SU-DHL-6 (cell line): ENCODE data around the gene EP300.

Experiments used
- H2AFZ ChIP-seq: fragments of 200-600 bp; sonication (generic); 2 replicates; pipeline ENCODE4 v1.6.1; 2014; ENCODE audit warnings: low read depth, mild to moderate bottlenecking, moderate library complexity, mixed read lengths, antibody characterized with exemption, low read length; ENCODE audit not compliant: severe bottlenecking
- H3F3A ChIP-seq: fragments of 200-600 bp; shearing (Covaris generic); 2 replicates; pipeline ENCODE4 v1.6.0; 2016; ENCODE audit warnings: antibody characterized with exemption, mild to moderate bottlenecking; ENCODE audit not compliant: insufficient read depth
- H3K27ac ChIP-seq: fragments of 200-600 bp; sonication (generic); 2 replicates; pipeline ENCODE4 v1.5.1; 2016; ENCODE audit warnings: low read depth, mild to moderate bottlenecking, low read length, moderate library complexity, mixed read lengths
- H3K27me3 ChIP-seq: fragments of 200-600 bp; sonication (generic), shearing (Covaris generic); 2 replicates; pipeline ENCODE4 v1.6.0; 2014; ENCODE audit warnings: mild to moderate bottlenecking, low read length
- H3K36me3 ChIP-seq: fragments of 200-600 bp; sonication (generic); 2 replicates; pipeline ENCODE4 v1.6.1; 2014; ENCODE audit warnings: mild to moderate bottlenecking, low read length, mixed read lengths
- H3K4me2 ChIP-seq: fragments of 300-600, 200-600 bp; shearing (Covaris generic), sonication (generic); 2 replicates; pipeline ENCODE4 v1.6.0; 2014; ENCODE audit warnings: low read length, low read depth, mild to moderate bottlenecking; ENCODE audit not compliant: poor library complexity, severe bottlenecking
- H3K4me3 ChIP-seq: fragments of 200-600 bp; sonication (generic); 2 replicates; pipeline ENCODE4 v1.5.1; 2014; ENCODE audit warnings: antibody characterized with exemption, low read length, mild to moderate bottlenecking, mixed read lengths; ENCODE audit not compliant: insufficient read depth, poor library complexity, severe bottlenecking
- H3K79me2 ChIP-seq: fragments of 200-600 bp; sonication (generic); 2 replicates; pipeline ENCODE4 v1.6.1; 2014; ENCODE audit warnings: mild to moderate bottlenecking, low read length, moderate library complexity; ENCODE audit not compliant: insufficient read depth
- H3K9ac ChIP-seq: fragments of 200-600 bp; sonication (generic); 2 replicates; pipeline ENCODE4 v1.7.0; 2014; ENCODE audit warnings: mild to moderate bottlenecking, low read length
- H3K9me2 ChIP-seq: fragments of 200-600 bp; sonication (generic); replicated peaks from 2 replicates; pipeline ENCODE4 v1.6.1; 2014; ENCODE audit warnings: low read length; ENCODE audit not compliant: insufficient read depth
- H3K9me3 ChIP-seq: fragments of 200-600 bp; sonication (generic); 2 replicates; pipeline ENCODE4 v1.6.1; 2014; ENCODE audit warnings: low read length, mixed read lengths; ENCODE audit not compliant: insufficient read depth
- H4K20me1 ChIP-seq: fragments of 200-600 bp; sonication (generic); 2 replicates; pipeline ENCODE4 v1.6.1; 2014; ENCODE audit warnings: low read depth, mild to moderate bottlenecking, antibody characterized with exemption, low read length, moderate library complexity, mixed read lengths
- CTCF ChIP-seq: fragments of 200-600 bp; sonication (generic); IDR thresholded peaks from one replicate; pipeline ENCODE4 v1.5.1; 2017; ENCODE audit warnings: antibody characterized with exemption, mild to moderate bottlenecking, low read length, moderate library complexity; ENCODE audit not compliant: insufficient read depth, poor library complexity, severe bottlenecking
- EZH2phosphoT487 ChIP-seq: fragments of 200-600 bp; sonication (generic), shearing (Covaris generic); conservative IDR thresholded peaks from 2 replicates; pipeline ENCODE4 v1.6.1; 2018; ENCODE audit warnings: mild to moderate bottlenecking, antibody characterized with exemption, low read length, moderate library complexity, mixed read lengths

The EP300 gene

GRCh38 chr22:41215926-41216325, 123.5 kb downstream of the EP300 start:
- Histone ChIP-seq H3F3A (no peaks in the 10 kb centered on the region), H3K4me3 (no peak overlapping the region), H4K20me1 (no peaks in the 10 kb centered on the region), H3K4me2 (no peak overlapping the region), H2AFZ (no peak overlapping the region), H3K9me3 (no peaks in the 10 kb centered on the region), H3K27ac (no peak overlapping the region), H3K9me2 (no peaks in the 10 kb centered on the region), H3K79me2 (no peaks in the 10 kb centered on the region), H3K27me3 (no peaks in the 10 kb centered on the region), H3K36me3 (peaks cover 8% of the 10 kb centered on the region; the same call in 1 of the 2 replicates), H3K9ac (no peak overlapping the region)
- TF ChIP-seq CTCF (no peak), EZH2phosphoT487 (no peak)

- Histone ChIP-seq H4K20me1 (no peaks in the 10 kb centered on the region), H3K9ac (no peak overlapping the region), H2AFZ (no peak overlapping the region), H3K36me3 (peaks cover 6% of the 10 kb centered on the region; the same call in 1 of the 2 replicates), H3K4me3 (no peak overlapping the region), H3K27ac (no peak overlapping the region), H3K27me3 (no peaks in the 10 kb centered on the region), H3K79me2 (no peaks in the 10 kb centered on the region), H3K9me3 (no peaks in the 10 kb centered on the region), H3F3A (no peaks in the 10 kb centered on the region), H3K9me2 (no peaks in the 10 kb centered on the region), H3K4me2 (no peak overlapping the region)
- TF ChIP-seq EZH2phosphoT487 (no peak), CTCF (no peak)
Observed at GRCh38 chr22:41216984-41217383, 124.6 kb downstream of the EP300 start.

GRCh38 chr22:41217553-41218157, 125.3 kb downstream of the EP300 start:
- TF ChIP-seq CTCF (no peak), EZH2phosphoT487 (no peak)
- Histone ChIP-seq H3K9me2 (no peaks in the 10 kb centered on the region), H3K9me3 (no peaks in the 10 kb centered on the region), H3K9ac (no peak overlapping the region), H3K36me3 (peaks cover 6% of the 10 kb centered on the region; the same call in 1 of the 2 replicates), H3K4me3 (no peak overlapping the region), H4K20me1 (no peaks in the 10 kb centered on the region), H3K27ac (no peak overlapping the region), H3K27me3 (no peaks in the 10 kb centered on the region), H3K79me2 (no peaks in the 10 kb centered on the region), H3K4me2 (no peak overlapping the region), H2AFZ (no peak overlapping the region), H3F3A (no peaks in the 10 kb centered on the region)
